Jurkat, Clone E6-1 (cell line): ENCODE data around the gene BACE1-AS.
"Not testable (repeated sequence)": the region's sequence is repeated elsewhere in the genome, so short reads cannot be mapped to it uniquely, and the experiment has no call there.

Source experiments
- DNase-seq: peaks from one replicate; pipeline ENCODE4 v3.0.0-alpha.2; 2011; ENCODE audit warnings: low read depth, low spot score
- H3K4me3 ChIP-seq: 2 replicates; pipeline ENCODE4 v1.5.1; 2011; ENCODE audit warnings: mild to moderate bottlenecking, low read length, control low read depth, moderate library complexity

BACE1-AS gene

DNA sequence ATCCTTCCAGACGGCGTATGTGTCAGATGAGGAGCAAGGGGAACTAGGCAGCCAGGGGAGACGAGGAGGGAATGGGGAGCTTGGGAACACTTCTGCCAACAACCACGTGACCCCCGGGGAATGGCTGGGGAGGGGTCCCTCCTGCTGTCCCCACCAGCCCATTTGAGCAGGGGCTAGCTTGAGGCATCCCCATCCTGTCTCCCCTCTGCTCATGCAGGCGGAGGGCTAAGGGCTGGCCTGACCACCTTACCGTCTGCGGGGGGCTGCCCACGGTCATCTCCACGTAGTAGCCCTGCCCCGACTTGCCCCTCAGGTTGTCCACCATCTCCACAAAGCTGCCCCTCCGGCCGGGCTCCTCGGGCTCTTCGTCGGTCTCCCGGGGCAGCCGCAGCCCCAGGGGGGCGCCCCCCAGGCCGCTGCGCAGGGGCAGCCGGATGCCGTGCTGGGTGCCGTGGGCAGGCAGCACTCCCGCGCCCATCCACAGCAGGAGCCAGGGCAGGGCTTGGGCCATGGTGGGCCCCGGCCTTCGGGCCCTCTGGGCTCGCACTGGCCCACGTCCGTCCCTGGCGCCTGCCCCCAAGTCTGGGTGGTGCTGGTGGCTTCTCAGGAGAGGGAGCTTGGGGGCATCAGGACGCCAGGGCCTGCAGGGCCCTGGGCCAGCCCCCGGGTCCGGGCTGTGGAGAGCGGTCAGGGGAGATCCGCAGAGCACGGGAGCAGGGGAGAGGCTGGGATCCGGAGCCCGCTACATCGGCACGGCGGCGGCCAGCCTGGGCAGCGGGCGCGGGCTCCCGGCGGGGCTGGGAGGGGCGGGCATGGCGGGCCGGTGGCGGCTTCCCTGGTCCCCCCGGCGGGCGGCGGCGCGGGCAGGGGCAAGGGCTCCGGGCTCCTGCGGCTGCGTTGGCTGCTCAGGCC is 24.4 kb downstream of the BACE1-AS start:
- H3K4me3 ChIP-seq: no peak overlapping the region
- no peak for DNase-seq

DNA sequence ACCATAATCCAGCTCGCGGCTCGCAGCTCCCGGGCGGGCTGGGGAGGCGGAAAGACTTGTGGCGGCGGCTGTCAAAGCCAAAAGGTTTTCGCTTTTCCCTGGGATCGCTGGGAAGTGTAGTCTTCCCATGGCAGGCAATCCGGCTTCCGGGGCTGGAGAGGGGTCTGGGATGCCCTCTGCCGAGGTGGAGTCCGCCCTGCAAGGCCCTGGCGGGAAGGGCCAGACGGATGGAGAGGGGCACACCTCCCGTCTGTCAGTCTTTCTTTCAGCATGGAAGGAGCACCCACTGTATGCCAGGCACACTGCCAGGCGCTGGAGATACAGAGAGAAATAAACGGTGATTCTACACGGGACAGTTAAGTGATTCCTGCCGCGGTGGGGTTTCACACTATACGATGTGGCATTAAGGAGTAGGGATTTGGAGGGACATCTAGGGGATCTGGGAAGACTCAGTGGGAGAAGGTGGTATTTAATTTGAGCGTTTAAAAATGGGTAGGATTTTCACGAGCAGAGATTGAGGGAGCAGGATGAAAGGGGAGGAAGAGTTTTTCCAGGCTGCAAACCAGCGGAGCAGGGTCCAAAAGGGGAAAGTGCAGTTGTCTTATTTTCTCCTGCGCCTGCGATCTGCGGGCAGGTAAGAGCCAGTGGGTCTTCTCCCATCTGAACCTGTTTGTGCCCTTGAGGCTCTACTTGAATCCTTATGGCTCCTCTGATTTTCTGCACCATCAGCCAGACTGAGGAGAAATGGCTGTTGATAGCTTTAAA is 25.2 kb downstream of the BACE1-AS start, which contains the start of gene BACE1:
Gene BACE1, minus strand, starts transcription at position 60 of the 765 bp plus-strand sequence. CDS start 461 bp downstream, outside the sequence.
- no peak within 1 kb of the TSS for H3K4me3 ChIP-seq

DNA sequence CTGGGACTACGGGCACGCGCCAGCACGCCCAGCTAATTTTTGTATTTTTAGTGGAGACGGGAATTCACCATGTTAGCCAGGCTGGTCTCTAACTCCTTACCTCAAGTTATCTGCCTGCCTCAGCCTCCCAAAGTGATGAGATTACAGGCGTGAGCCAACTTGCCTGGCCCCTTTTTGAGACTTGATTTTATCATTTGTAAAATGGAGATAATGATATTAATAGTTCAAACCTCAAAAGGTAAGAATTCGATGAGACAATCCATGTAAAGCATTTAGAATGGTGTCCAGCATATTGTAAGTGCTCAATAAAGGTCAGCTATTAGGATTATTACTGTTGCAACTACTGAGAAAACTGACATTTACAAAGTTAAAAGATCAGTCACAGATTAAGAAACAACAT is 27.6 kb downstream of the BACE1-AS start:
- DNase-seq: no peak
- H3K4me3 ChIP-seq: no peak overlapping the region

More for the DNA sequence above, 25.2 kb downstream of the BACE1-AS start, which contains the start of gene BACE1:
- DNase-seq: no peak

DNA sequence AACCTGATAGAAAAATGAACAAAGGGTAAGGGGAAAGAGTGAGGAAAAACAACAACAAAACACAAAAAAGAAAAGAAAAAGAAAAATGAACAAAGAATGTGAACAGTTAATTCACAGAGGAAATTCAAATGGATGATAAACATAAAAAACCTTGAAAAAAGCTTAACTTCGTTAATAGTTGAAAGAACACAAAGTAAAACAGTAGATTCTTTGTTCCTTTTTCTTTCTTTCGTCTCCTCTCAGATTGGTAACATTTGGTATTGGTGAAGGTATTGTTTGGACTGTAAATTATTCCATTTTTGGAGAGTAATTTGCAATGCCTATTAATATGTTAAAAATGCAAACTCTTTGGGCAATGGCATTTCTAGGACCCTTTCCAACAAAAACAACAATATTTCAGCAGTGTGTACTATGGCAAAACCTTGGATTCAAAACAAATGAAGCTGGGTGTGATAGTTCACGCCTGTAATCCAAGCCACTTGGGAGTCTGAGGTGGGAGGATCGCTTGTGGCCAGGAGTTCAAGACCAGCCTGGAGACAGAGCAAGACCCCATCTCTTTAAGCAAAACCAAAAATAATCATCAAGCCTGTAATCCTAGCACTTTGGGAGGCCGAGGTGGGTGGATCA is 28.2 kb downstream of the BACE1-AS start:
- DNase-seq: no peak
- H3K4me3 ChIP-seq: no peak overlapping the region

DNA sequence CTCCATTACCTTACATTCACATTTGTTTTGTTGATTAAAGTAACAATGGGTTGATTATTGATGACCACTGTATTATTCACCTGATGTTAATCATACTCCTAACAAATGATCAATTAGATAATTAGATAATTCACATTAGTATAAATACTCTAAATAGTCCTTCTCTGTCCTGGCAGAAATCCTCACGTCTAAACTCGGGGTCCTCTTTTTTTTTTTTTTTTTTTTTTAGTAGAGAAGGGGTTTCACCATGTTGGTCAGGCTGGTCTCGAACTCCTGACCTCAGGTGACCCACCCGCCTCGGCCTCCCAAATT is 36.1 kb downstream of the BACE1-AS start:
- H3K4me3 ChIP-seq: peak overlapping the region; percentile 81

DNA sequence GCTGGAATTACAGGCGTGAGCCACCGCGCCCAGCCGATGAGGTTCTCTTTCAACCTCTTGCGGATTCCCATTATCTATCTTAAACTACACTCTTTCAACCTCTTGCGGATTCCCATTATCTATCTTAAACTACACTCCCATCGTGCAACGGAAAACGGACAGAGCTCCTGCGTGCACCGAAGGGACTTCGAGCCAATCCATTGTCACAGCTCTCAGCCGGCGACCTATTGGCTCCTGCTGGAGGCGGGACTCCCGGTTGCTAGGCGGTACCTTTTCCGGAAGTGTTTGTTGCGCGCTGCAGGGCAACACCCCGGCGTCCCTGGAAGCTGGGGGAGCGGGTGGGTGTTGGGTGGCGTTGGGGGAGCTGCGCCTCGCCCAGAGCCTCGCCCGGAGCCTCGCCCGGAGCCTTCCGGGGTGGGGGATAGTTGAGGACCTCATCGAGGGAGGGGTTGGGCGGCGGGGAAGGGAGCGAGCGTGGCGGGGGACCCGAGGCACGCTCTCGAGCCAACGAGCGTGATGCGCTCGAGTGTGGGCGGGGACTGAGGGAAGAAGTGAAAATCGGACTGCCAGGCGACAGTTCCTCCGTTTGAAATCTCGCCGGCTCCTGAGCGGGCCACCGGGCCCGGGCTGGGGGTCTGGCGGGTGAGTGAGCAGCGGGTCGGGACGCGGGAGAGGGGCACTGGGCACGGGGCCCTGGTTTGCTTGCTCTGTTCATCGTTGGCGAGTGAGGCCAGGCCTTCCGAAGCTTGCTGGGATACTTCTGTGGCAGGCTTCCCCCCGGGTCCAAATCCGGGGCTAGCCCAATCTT is 36.6 kb downstream of the BACE1-AS start, which contains the start of gene CEP164:
Gene CEP164, plus strand, starts transcription at position 288 of the 808 bp plus-strand sequence. CDS start 10,733 bp downstream, outside the sequence.
- peak within 1 kb of the TSS; percentile 81 for H3K4me3 ChIP-seq
- DNase-seq: peak; percentile 94

More for the DNA sequence above, 36.1 kb downstream of the BACE1-AS start:
- not testable (repeated sequence) for DNase-seq

DNA sequence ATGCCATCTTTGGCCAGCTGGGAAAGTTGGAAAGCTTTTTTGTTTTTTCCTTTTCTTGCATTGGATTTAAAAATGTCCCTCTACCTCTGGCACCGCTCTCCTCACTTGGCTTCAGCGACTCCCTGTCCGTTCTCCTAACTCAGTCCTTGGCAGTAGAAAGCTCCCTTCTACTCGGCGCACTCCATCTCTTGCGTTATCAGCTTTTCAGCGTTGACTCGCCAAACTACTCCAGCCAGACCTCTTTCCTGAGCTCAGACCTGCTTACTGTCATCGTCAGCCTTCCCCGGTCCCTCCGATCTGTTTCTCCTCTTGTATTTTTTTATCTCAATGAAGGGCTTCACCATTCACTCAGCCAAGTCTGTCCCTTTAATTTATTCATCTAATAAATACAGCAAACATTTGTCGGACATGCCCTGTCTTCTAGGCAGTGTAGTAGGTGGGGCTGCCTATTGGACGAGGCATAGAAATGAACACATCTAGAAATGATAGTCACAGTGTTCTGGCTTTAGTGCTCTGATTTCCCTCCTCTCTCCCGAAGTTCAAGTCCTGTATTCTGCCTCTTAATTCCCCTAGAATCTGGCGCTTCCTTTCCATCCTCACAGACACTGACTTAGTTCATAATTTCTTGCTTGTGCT is 37.3 kb downstream of the BACE1-AS start:
- H3K4me3 ChIP-seq: peak overlapping the region; percentile 81
- DNase-seq: no peak

DNA sequence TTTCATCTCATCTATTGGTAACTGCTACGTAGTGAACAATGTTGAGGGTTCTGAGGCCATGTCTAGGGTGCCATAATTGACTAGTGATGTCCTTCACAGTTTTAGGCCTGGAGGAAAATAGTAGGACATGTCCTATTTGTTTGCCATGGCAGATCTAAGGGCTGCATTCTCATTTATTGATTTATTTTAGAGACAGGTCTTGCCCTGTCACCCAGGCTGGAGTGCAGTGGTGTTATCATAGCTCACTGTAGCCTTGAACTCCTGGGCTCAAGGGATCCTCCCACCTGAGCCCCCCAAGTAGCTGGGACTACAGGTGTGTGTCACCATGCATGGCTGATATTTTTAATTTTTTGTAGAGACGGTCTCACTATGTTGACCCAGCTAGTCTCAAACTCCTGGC is 41.7 kb downstream of the BACE1-AS start:
- no peak for DNase-seq
- H3K4me3 ChIP-seq: no peak overlapping the region

DNA sequence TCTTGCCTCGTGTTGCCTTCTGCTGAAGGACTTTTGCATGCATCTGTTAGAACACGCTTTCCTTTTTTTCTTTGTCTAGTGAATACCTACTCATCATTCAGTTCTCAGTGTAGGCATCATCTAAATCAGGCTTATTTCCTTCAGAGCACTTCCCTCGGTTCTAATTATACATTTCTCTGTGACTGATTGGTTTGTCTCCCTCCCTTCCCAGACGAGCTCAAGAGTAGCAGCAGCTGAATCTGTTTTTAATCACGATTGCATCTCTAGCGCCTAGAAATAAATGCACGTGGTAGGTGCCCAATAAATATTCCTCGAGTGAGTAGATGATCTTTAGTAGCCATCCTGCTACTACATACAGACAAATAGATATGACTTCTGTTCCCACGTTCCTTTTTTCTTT is 42.8 kb downstream of the BACE1-AS start:
- H3K4me3 ChIP-seq: no peak overlapping the region
- DNase-seq: no peak

DNA sequence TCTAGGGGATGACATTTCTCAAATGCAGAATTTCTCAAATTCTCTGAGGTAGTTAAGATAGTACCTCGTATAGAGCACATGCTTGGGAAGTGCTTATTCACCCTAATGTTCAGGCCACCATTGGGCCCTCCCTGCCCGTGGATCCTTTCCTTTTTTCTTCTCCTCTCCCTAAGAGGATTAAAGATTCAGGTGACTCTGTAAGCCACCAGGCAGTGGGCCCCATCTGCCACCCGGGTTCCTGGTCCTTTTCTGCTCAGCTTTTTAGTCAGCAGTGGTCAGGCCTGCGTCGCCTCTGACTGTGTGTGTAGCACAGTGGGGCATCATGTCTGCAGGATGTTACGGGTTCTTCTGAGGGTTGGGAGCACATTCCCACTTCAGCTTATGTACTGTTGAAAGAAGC is 43.8 kb downstream of the BACE1-AS start:
- no peak for DNase-seq
- H3K4me3 ChIP-seq: no peak overlapping the region

DNA sequence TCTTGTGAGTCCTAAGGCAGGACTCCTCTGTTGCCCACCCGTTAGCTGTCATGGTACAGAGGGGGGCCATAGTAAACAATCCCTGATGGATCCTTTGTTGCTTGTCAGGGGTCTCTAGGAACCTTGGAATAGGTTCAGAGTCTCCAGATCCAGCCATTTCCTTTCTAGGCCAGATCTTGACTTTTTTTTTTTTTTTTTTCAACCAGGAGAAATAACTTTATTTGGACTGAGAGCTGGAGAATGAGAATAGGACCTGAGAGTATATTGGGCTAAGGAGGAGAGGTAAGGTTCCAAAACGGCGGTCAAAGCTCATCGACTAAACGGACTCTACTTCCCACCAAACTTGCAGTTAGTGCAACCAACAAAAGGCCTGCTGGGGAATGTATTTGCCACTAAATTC is 44.3 kb downstream of the BACE1-AS start:
- H3K4me3 ChIP-seq: no peak overlapping the region

DNA sequence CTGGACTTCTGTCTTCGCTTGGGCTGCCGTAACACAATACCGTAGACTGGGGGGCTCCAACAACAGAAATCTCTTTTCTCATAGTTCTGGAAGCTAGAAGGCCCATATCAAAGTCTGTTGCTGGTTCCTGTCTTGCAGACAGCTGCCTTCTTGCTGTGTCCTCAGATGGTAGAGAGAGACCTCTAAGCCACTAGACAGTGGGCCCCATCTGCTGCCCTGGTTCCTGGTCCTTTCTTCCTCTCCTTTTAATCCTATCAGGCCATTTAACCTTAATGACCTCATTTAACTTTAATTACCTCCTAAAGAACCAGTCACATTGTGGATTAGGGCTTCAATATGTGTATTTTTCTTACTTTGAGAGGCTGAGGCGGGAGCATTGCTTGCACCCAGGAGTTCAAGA is 45.9 kb downstream of the BACE1-AS start:
- H3K4me3 ChIP-seq: no peak overlapping the region
- no peak for DNase-seq

More for the DNA sequence above, 44.3 kb downstream of the BACE1-AS start:
- DNase-seq: no peak
